Skeletal muscle satellite cell (primary cell): ENCODE results near the gene TMEM218.

ENCODE experiments used
- H3K27me3 ChIP-seq: 2 replicates; pipeline ENCODE4 v1.7.0; 2013; ENCODE audit warnings: low read length; ENCODE audit not compliant: control insufficient read depth, insufficient read depth
- H3K36me3 ChIP-seq: 2 replicates; pipeline ENCODE4 v1.7.0; 2013; ENCODE audit warnings: mild to moderate bottlenecking, control low read depth, low read length; ENCODE audit not compliant: insufficient read depth
- H3K4me1 ChIP-seq: 2 replicates; pipeline ENCODE4 v1.7.0; 2013; ENCODE audit warnings: low read length; ENCODE audit not compliant: control insufficient read depth, insufficient read depth
- H3K4me2 ChIP-seq: 2 replicates; pipeline ENCODE4 v1.7.0; 2013; ENCODE audit warnings: mild to moderate bottlenecking, low read length
- H3K4me3 ChIP-seq: 2 replicates; pipeline ENCODE4 v1.7.0; 2013; ENCODE audit warnings: low read length
- H3K9ac ChIP-seq: 2 replicates; pipeline ENCODE4 v1.7.0; 2013; ENCODE audit warnings: mild to moderate bottlenecking, low read depth, low read length, moderate library complexity
- H3K9me3 ChIP-seq: replicated peaks from 2 replicates; pipeline ENCODE4 v1.7.0; 2013; ENCODE audit warnings: mild to moderate bottlenecking, control low read depth, low read length

TMEM218 gene

DNA sequence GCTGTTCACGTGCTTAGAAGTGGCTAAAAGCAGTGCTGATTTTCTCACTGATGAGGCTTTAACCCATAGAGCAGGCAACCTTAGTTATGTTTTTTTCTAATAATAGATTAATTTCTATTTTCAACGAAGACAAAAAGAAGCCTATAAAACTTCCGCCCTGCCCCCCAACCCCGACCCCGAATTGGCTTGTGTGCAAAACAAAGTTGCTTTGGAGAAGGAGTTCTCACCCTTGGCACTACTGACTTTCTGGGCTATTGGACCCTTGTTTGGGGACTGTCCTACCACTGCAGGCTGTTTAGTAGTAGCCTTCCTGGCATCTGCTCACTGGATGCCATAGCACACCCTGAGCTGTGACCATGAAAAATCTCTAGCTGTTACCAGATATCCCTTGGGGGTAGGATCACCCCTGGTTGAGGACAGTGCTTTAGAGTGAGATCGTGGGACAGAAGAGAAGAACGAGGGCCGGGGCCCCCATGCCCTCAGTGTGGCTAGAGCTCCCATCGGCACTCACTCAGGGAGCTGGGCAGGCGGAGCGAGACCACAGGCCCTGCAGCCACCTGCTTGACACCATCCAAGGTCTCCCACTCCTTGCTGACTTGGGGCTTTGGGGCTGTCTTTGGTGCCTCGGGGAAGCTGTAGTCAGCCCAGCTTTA, 31.4 kb downstream of the TMEM218 start:
- Histone ChIP-seq H3K4me3 (no peak overlapping the region), H3K27me3 (no peaks in the 10 kb centered on the region), H3K4me2 (no peak overlapping the region), H3K9ac (no peak overlapping the region), H3K9me3 (no peaks in the 10 kb centered on the region), H3K4me1 (peaks cover 16% of the 10 kb centered on the region), H3K36me3 (no peaks in the 10 kb centered on the region)

DNA sequence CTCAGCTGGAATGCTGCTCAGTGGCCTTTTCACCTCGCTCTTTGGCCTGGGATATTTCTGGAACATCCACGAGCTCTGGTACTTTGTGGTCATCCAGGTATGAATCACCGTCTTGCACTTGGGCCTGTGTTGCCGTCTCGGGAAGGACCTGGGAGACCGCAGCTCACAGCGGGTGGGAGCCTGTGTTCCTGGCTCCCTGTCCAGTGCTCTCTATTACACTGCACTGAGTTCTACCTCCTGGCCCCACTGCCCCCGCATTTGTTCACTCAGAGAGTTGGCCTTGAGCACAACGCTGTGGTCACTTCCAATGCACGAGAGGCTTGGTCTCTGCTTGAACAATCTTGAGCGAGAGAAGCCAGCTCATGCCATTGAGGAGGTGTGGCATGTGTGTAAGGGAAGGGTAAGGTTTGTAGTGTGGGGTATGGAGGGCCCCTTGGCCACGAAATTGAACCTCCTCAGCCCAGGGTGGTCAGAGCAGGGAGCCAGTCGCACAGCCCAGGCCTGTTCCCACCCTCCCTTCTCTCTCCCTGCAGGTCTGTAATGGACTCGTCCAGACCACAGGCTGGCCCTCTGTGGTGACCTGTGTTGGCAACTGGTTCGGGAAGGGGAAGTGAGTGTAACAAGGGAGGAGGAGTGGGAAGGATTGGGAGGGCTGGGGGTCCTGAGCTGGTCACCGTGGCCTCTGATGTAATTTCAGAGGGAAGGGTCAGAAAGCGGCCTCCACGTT, 32.1 kb downstream of the TMEM218 start:
- H3K4me2 ChIP-seq: no peak overlapping the region
- no peaks in the 10 kb centered on the region for H3K27me3 ChIP-seq
- H3K9me3 ChIP-seq: no peaks in the 10 kb centered on the region
- H3K36me3 ChIP-seq: no peaks in the 10 kb centered on the region
- no peak overlapping the region for H3K4me3 ChIP-seq
- no peak overlapping the region for H3K9ac ChIP-seq
- H3K4me1 ChIP-seq: peaks cover 16% of the 10 kb centered on the region

DNA sequence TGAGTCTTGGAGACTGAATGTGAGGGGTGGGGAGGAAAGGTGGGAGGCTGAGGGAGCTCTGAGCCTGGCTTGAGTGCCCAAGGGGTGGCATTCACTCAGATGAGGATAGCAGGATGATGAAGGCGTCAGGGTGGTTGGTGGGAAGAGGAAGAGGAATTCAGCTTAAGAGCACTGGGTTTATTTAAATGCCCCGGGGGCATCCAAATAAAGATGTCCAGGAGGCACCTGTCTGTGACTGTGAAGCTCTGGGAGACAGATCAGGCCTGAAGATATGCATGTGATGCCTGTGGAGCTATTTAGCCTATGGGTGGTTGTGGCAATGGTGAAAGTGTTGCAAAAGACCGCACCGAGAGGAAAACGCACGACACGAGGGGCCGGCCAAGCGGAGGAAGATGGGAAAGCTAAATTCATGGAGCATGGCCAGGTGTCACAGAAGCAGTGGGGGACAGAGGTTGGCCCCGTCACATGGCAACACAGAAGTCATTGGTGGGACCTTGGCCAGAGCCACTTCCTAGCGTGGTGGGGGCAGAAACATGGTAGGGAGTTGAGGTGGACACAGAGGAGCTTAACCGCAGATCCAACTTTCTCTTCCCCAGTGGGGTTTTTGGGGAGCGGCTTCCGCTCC, 32.8 kb downstream of the TMEM218 start:
- Histone ChIP-seq H3K4me1 (peaks cover 15% of the 10 kb centered on the region), H3K36me3 (no peaks in the 10 kb centered on the region), H3K4me2 (no peak overlapping the region), H3K9ac (no peak overlapping the region), H3K27me3 (no peaks in the 10 kb centered on the region), H3K4me3 (no peak overlapping the region), H3K9me3 (no peaks in the 10 kb centered on the region)

DNA sequence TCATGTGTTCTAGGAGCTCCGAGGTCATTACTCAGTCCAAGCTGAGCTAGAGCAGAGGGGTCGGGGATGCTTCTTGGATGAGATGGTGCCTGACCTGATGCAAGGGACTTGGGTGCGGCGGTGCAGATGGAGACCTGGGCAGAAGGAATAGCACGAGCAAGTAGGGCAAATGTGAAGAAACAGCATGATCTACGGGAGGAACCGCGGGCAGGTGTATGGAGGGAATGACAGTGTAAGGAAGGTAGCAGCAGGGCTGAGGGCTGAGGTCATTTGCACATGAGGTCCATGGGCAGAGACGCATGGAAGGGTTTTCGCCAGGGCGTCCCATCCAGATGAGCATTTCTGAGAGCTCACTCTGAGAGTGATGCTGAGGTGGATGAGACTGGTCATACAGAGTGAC, 33.4 kb downstream of the TMEM218 start:
- Histone ChIP-seq H3K36me3 (no peaks in the 10 kb centered on the region), H3K27me3 (no peaks in the 10 kb centered on the region), H3K9ac (no peak overlapping the region), H3K4me3 (no peak overlapping the region), H3K4me1 (peaks cover 9% of the 10 kb centered on the region), H3K9me3 (no peaks in the 10 kb centered on the region), H3K4me2 (no peak overlapping the region)

DNA sequence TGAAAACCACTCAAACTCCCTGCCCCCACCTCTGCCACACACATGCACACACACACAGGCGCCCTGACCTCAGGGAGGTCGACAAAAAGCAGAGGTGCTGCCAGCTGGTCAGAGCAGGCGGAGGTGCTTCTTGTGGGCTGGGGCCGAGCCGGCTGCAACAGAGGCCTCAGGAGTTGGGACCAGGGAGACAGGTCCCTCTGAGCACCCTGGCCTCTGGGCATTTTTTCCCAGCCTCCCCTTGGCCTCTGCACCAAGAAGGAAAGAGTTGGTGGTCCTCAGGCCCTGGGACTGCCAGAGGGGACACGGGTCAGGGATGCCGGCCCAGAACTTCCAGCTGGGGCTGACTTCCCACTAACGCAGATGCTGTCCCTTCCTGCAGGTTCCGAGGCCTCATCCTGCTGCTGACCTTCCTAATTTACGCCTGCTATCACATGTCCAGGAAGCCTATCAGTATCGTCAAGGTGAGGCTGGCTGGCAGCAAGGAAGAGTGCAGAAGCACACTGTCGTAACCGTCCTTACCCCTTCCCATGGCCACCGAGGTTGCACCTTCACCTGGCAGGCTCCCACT, 35.0 kb downstream of the TMEM218 start:
- Histone ChIP-seq H3K27me3 (no peaks in the 10 kb centered on the region), H3K4me3 (no peak overlapping the region), H3K36me3 (no peaks in the 10 kb centered on the region), H3K9ac (no peak overlapping the region), H3K9me3 (no peaks in the 10 kb centered on the region), H3K4me1 (peaks cover 2% of the 10 kb centered on the region), H3K4me2 (no peak overlapping the region)

DNA sequence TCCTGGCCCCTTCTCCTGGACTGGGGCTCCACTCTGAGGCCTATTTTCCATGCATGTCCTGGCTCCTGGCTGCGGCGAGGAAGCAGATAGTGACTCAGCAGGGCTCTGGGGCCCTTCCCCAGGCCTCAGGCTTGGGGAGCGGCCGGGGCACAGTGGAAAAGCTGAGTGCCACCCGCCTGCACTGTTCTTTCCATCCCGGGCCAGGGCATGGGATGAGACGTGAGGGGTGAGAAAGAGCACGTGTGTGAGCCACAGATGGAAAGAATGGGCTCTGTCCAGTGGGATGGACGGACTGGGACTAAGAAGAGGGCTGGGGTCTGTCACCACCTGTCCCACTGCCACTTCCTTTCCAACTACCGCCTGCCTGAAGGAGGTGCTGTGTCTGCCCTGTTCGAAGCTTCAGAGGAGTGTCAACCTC, 35.5 kb downstream of the TMEM218 start:
- Histone ChIP-seq H3K9me3 (no peaks in the 10 kb centered on the region), H3K4me2 (no peak overlapping the region), H3K27me3 (no peaks in the 10 kb centered on the region), H3K36me3 (no peaks in the 10 kb centered on the region), H3K9ac (no peak overlapping the region), H3K4me3 (no peak overlapping the region), H3K4me1 (peaks cover 7% of the 10 kb centered on the region)

DNA sequence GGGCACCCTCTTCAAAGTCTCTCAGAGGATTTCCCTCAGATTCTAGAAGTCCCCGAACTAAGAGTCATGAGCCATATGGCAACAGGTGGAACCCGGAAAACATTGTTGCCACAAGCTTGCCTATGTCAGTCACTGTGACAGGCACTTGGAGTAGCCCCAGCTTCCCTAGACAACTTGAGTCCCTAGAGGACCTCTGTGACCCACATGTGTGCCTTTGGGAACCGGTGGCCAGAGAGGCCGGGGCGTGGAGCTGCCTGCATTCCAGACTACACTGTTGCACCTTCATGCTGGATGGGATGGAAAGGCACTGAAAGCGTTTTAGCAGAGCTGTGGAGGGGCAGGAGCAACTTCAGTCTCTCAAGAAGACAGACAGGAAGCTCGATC, 36.2 kb downstream of the TMEM218 start:
- Histone ChIP-seq H3K27me3 (no peaks in the 10 kb centered on the region), H3K9ac (no peak overlapping the region), H3K9me3 (no peaks in the 10 kb centered on the region), H3K4me1 (peaks cover 14% of the 10 kb centered on the region), H3K4me3 (no peak overlapping the region), H3K4me2 (no peak overlapping the region), H3K36me3 (no peaks in the 10 kb centered on the region)

DNA sequence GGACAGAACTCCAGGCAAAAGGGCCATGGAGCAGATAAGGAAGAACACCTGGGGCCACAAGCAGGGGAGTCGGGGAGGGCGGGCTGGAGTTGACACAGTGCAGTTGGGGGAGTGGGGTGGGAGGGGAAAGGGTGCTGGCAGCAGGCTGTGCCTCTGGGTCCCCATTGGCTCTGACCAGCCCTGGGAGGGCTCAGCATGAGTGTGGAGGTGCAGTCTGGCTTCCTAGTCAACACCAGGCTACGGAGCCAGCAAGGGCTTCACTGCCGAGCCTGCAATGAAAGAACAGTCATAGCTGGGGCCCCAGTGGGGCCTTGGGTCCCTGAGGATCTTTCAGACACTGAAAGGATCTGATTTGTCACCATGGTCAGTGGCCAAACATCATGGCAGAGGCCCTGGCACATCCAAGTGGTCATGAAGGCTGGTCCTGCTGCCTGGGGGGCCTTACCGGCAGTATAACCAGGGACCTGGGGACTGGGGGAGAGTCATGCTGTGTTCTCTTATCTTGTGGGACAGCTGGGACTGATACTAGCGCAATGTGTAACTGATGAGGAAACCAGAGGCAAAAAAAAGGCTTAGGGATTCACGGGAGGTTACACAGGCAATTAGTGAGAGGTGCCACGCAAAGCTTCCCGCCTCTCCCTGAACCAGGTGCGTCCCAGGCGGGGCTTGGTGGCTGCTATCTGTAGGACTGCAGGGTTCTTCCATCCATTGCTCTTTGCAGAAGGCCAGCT, 36.8 kb downstream of the TMEM218 start:
- Histone ChIP-seq H3K9me3 (no peaks in the 10 kb centered on the region), H3K4me3 (no peak overlapping the region), H3K9ac (no peak overlapping the region), H3K27me3 (no peaks in the 10 kb centered on the region), H3K36me3 (no peaks in the 10 kb centered on the region), H3K4me2 (no peak overlapping the region), H3K4me1 (peaks cover 20% of the 10 kb centered on the region)

DNA sequence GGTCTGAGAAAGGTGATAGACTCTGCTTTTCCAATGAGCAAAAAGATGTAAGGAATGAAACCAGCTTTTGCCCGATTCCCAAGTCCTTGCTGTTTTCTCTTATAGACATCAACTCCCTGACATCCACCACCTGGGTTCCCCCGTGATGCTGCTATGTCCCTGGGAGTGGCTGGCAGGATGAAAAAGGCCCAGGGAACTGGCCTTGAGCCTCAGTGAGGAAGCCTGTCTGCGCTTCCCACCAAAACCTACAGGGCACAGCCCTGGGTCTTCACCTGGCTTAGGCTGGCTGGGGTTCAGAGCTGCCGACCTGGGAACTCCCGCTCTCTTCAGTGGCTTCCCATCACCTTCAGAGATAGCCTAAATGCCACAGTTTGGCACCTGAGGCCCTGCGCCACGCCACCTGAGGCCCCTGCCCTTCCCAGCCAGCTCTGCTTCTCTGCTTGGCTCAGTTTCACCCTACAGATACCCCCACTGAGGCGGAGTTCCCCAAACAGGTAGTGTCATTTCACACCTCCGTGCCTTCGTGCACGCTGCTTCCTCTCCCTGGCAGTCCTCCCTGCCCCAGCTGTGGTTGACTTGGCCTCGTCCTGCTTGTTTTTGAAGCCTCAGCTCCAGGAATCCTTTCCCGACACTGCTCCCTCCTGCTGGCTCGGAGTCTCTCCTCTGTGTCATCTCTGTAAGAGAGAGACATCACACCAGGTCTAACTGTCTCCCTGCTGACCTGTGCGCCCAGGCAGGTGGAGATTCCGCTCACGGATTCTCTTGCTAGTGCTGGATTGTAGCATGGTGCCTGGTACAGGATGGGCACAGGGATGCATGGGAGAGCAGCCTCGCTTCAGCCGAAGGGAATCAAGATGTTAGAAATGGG, 37.6 kb downstream of the TMEM218 start:
- Histone ChIP-seq H3K4me2 (no peak overlapping the region), H3K4me3 (no peak overlapping the region), H3K9me3 (no peaks in the 10 kb centered on the region), H3K4me1 (peaks cover 24% of the 10 kb centered on the region), H3K27me3 (no peaks in the 10 kb centered on the region), H3K36me3 (no peaks in the 10 kb centered on the region), H3K9ac (no peak overlapping the region)

DNA sequence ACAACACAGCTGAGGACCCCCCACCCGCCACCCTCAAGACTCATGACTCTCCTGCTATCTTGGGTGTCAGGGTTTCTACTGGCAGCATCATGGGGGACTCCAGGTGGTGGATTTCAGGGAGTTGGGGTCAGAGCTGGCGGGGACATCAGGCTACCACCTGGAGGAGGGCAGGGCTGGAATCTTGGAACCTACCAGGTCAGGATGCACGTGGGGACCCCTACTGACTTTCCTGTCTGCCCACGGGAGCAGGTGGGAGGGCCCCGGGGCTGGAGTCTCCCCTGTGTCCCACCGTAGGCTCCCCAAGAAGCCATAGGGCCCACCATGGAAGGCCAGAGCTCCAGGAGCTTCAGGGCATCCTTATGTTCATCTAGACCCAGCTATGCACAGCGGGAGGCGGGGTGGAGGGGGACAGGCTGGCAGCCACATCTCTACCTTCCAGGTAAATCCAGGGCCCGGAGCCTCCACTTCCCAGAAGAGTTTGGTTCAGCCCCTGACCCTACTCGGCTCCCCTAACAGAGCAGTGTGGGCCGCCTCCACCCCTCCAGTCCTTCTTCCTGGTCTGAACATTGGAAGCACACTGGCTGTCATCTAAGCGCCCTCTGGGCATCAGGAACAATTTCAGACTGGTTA, 38.4 kb downstream of the TMEM218 start:
- H3K4me3 ChIP-seq: no peak overlapping the region
- H3K27me3 ChIP-seq: no peaks in the 10 kb centered on the region
- no peaks in the 10 kb centered on the region for H3K9me3 ChIP-seq
- H3K4me2 ChIP-seq: no peak overlapping the region
- no peaks in the 10 kb centered on the region for H3K36me3 ChIP-seq
- H3K4me1 ChIP-seq: peaks cover 24% of the 10 kb centered on the region
- no peak overlapping the region for H3K9ac ChIP-seq
